GM19238 (cell line): ENCODE results near the gene TMPRSS2.

Source experiments
- DNase-seq: peaks from one replicate; pipeline ENCODE4 v3.0.0; 2011; ENCODE audit warnings: low spot score; ENCODE audit not compliant: insufficient read length

Gene TMPRSS2

DNA sequence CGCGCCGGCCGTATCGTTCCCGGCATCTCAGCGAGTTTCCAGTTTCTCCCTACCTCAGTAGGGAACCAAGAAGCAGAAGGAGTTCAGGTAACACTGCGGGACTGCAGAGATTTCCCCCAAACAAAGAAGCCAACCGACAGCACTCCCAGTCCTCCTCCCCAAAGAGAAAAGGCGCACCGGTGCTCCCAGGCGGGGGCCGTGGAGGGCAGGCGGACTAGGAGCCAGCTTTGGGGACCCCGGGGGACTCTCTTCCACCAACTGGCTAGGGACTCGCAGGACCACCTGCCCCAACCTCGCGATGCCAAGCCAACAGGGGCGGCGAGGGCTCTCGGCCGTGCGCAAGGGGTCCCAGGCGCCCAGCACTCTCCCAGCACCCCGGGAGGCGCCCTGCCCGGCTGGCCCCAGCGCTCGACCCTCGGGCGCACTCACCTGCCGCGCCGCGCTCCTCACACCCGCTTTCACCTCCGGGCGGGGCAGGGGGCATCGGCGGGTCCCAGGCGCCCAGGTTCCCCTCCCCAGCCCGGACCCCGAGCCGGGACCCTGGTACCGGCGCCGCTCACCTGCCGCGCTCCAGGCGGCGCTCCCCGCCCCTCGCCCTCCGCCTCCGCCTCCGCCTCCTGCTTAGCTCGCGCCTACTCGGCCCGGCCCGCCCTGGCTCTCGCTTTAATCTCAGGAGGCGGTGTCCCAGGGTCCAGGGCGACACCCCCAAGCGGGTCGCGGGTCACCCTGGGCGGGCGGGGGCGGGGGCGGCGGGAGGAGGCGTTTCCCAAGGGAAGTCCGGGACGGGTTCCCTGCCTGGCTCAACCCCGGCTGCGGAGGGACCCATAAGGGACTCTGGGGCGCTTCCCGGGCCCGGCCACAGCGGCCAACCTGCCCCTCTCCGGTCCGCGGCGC lies at the start of gene TMPRSS2:
Gene TMPRSS2 (minus strand): TSS at position 638 of the 894 bp plus-strand sequence. CDS start 10,025 bp downstream, outside the sequence.
- no peak for DNase-seq

DNA sequence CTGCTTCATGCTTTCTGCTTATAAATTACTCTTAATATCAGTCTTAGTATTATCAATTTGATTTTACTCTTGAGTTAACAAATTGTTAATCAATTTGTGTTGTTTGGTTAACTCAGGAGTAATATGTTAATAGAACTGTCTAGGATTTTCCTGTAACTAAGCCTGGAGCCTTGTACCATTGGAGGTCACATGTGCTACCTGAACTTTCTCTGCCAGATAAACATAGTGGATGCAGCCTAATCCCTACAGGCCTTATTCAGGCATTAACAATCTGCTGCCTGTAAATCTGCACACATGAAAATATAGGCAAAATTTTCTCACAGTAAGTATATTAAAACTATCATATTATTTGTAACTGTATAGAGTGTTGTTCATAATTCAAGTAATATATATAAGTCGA lies 47.1 kb upstream of the TMPRSS2 start:
- no peak for DNase-seq

DNA sequence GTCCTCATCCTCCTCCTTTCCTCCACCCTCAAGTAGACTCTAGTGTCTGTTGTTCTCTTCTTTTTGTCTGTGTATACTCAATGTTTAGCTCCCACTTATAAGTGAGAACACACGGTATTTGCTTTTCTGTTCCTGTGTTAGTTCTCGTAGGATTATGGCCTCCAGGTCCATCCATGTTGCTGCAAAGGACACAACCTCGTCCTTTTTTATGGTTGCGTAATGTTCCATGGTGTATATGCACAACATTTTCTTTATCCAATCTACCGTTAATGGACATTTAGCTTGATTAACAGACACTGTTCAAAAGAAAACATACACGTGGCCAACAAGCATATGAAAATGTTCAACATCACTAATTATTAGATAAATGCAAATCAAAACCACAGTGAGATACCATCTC lies 44.3 kb upstream of the TMPRSS2 start:
- DNase-seq, result no peak

DNA sequence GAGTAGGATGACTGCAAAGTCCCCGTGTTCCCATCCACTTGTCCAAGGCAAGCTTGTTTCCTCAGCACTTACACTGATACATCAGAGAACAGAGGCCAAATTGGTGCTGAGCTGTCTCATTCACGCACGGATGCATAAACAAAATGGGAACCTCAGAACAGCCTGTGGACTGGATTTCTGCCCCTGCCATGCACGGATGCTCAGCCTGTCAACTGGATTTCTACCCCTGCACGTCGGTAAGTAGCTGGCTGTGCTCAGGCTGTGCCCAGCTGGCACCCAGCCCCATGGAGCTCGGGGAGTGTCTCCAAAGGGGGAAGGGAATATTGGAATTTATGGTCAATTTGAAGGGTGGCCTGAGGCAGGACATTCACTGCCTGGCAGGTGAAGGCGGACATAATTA lies 40.8 kb upstream of the TMPRSS2 start:
- DNase-seq, result no peak

DNA sequence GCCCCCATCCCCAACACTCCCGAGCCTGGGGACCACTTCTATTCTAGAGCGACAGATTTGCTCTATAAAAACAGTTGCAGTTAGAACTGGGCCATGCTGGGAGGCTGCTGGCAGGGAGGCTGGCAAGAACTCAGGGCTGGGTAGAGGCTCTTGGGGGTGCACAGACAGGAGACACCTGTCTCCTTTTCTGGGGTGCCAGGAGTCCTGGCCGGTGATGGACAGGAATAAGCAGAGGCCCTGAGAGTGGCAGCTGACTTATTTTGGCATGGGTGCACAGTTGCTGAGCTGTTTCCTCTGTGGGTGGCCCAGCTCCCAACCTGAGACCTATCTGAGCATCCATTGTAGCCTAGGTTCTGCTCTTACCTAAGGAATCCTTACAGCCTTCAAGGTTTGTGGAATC lies 39.2 kb upstream of the TMPRSS2 start:
- DNase-seq, result no peak

DNA sequence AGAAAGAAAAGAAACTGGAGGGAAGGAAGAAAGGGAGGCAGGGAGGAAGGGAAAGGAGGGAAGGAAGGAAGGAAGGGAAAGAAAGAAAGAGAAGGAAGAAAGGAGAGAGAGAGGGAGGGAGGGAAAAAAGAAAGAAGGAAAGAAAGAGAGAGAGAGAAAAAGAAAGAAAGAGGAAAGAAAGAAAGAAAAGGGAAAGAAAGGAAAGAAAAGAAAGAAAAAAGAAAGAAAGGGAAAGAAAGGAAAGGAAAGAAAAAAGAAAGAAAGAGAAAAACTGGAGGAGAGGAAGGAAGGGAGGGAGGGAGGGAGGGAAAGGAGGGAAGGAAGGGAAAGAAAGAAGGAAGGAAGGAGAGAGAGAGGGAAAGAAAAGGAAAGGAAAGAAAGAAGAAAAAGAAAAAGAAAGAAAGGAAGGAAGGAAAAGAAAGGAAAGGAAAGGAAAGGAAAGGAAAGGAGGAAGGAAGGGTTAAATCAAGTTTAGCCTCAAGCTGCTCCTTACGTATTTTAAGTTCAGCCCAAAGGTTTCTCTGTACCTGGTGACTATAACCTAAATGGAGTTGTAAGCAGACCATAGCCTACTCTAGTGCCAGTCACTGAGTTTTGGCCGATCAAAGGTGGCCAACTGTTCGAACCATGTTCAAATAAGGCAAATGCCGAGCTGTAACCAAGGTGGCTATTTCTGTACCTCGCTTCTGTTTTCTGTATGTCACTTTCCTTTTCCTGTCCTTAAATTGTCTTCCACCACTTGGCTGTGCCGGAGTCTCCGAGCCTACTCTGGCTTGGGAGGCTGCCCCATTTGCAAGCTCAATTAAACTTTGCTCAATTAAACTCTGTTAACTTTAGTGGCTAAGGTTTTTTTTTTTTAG lies 37.8 kb upstream of the TMPRSS2 start:
- DNase-seq, result no peak

DNA sequence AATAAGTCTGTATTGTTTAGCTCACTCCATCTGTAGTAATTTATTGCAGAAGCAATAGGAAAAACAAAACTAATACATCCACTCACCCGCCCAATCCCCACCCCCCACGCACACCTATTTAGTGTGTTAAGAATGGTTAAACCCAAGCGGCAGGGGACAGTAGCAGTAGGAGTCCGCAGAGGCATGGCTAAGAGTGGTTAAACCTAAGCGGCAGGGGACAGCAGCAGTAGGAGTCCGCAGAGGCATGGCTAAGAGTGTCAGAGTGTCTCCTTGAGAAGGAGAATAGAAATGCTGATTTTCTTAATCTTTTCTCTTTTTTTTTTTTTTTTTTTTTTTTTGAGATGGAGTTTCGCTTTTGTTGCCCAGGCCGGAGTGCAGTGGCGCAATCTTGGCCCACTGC lies 34.8 kb upstream of the TMPRSS2 start:
- DNase-seq, result no peak

DNA sequence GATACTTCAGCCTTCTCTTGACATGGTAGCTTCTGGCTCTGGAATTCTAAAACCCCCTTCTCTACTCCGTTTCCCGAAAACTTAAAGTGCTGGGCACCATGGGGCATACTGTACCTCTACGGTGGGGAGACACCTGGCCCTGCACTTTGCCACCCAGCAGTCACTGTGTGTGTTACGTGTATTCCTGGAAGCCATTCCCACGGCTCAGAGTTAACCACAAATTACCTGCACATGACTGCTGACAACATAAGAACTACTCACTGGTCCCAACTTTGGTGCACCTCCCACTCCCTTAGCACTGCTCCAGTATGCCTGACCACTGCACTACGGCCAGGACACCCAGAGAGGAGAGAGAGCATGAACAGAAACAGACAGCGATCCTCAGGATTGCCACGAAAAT lies 29.4 kb upstream of the TMPRSS2 start:
- DNase-seq, result no peak

DNA sequence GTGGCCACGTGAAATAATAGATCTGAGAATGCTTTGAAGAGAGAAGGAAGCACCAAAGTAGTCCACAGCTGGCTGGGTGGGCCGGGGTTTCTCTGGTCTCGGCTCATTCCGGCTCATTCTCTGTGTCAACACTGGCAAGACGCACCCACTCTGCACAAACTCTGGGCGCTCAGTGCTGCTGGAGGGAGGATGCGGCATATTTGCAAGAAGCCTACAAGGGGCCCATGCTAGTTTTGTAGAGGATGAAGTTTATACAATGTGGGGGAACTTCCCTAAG lies 28.8 kb upstream of the TMPRSS2 start:
- no peak for DNase-seq

DNA sequence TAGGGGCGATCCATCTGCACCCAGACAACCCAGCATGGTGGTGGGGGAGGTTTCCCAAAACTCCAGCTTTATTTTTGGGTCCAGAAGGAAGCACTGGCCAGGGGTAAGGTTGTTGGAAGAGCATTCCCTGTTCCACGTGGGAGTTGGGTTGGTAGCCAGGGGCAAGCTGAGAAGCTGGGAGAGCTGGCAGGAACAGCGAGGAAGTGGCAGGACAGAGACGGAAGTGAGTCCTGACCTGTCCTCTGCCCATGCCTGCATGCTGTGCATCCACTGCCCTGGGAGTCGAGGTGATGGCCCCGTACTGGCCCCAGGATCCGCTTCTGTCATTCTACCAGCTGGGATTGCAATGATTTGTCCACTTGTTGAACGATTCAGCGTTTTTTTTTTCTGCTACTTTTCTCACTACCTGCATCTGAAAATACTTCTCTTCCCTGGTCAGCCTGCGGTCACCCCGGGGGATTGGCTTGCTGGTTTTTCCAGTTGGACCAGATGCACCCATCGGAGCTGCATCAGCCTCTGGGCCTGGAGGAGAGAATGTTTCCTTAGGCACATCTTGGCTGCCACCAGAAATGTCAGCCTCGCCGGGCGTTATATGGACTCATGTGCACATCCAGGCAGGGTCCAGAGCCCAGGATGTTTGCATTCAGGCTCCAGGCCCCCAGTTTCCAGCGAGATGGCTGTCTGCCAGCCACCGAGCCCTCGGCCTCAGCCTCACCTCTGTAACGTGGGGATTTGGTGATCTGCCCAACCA lies 28.3 kb upstream of the TMPRSS2 start:
- no peak for DNase-seq

DNA sequence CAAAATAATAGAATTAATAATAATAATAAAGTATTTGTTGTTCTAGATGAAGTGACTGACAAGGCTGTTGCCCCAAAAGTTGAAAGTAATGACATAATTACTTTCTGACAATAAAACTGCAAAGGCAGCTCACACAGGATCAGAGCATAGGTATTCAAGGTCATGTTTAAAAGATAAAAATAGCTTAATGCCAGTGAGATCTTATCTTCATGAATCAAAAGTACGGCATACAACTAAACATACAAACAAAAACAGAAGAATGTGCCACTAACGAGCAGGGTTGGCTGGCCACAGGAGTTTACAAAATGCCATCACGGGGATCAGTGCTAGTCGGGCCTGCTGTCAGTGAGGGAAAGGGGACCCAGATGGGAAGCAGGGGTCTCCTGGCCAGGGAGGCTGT lies 22.4 kb upstream of the TMPRSS2 start:
- no peak for DNase-seq

DNA sequence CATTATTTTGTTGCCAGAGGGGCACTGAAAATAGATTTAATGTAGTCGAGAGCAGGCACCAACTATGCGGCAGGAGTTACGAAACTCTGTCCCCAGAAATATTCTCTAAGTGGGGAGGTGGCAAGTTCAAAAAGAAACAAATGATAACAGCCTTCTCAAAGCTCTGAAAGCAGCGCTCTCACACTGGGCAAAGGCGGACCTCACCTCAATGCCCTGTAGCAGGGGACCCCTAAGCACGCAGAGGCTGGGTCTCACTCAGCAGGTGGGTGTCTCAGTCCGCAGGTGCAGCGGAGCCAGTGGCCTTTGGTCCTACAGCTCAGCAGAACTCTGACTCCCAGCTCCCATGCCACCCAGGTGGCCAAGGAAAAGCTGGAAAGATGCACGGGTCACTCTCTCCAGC lies 21.8 kb upstream of the TMPRSS2 start:
- DNase-seq, result no peak

DNA sequence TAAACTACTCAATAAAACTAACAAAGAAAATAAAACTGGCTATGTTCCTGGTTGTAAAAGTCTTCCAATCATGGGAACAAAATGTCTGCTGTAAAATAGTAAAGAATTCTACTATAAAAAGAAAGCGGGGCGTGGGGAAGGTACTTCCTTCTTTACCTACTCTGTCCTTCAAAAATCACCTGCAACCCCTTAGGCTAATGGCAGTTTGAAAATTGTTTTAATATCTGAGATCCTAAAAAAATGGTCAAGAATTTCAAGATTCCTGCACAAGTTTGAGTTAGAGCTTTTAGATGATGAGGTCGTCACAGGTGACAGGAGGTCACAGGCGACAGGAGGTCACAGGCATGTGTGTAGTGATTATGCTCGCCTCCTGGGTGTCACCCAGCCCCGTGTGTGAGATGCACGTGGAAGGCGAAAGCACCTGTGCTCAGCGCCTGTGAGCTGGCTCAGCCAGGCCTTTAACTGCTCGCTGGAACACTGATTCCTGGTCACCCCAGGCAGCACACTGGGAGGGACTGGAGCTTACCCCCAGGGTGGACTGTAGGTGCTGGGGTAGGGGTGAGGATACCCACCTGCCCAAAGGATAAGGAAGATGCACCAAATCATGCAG lies 18.6 kb upstream of the TMPRSS2 start:
- DNase-seq, result no peak

DNA sequence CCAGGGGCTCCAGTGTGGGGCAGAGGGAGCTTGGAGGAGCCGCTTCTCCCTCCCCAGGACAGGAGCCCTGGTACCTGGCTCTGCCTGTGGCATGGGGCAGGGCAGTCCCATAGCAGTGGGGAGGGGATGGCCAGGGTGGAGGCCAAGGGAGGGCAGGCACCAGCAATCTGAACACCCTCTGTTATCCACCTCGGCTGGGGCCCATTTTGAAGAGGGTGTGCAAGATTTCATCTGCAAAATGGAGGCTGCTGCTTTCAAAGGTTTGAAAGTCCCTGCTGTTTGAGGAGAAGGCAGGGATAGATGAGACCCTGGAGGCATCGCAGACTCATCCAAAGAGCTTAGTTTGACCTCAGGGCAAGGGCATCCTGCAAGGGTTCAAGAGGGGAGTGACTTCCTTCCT lies 15.2 kb upstream of the TMPRSS2 start:
- no peak for DNase-seq

DNA sequence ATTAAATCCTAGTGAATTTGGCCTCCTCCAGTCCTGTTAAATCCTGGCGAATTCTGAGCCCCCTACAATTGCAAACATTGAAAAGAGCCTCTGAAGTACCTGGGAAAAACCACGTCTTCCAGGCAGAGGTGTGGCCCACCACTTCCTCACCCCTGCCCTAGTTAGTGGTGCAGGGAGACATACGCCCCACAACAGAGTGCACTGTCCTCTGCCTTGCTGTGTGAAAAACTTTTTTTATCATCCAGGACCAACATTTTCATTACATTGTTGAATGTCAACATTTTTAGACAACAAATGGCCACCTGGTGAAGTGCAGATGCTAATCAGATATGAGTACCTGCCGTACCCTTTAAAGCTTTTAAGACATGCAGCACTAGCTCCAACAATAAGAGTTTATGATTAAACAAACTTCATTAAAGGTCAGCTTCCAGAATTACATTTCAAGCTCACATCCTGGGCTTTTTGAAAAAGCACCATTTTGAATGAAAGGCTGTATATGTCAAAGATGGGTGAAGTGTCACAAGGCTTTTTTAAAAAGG lies 13.6 kb upstream of the TMPRSS2 start:
- no peak for DNase-seq

DNA sequence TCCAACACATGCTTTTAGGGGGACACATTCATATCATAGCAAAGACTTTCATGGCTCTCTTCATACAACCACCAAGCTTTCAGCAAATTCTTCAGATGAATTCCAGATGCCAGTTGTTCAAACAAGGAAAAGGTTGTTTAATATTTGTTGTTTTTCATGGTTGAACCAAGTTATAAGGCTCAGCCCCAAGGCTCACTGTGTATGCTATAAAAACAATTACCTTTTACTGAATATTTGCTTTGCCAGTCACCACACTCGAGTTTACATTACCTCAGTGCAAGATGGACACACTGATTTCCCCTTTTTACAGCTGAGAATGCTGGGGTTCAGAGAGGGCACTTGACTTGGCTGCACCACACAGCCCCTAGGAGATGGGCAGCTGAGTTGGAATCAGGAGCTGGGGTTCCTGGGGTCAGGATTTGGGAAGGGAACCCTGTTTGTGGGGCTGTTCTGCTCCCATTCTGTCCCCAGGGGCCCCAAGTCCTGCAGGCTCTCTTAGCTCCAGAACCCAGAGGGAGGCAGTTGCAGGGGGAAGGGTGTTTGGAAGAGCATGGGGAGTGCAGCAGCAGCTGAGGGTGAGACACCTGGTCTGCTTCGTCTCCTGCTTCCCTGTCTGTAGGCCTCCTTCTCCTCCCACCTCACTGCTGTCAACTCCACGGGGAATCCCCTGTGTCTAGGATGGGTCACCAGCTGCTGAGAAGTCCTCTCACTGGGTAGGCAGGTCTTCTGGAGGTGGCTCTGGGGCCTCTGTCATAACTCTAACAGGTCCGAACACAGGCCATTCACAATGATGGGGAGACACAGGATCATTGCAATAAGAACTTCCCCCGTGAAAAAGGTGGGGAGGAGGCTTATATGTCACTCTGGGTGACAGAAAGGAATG lies 12.8 kb upstream of the TMPRSS2 start:
- DNase-seq, result no peak

DNA sequence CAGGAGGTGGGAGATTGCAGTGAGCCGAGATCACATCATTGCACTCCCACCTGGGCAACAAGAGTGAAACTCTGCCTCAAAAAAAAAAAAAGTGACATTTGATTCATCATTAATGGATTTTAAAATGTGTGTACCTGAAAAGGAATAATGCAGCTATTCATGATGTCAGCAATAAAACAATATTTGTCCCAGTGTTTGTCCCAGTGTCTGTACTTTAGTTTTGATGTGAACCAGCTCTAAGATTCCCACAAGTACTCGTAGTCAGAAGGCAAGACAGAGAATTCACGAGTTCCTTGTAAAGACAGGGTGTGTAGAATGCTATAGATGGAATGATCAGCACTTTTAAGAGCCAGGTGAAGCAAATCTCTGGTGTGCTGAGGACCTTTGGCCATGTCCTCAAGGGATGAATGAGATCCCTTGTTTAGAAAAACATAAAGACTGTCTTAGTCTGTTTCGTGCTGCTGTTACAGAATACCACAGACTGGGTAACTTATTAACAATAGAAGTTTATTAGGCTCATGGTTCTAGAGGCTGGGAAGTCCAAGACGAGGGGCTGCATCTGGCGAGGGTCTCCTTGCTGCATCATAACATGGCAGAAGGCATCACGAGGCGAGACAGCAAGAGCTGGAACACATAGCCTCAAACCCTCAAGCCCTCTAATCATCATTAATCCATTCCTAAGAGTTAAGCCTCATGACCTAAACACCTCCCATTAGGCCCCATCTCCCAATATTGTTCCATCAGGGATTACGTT lies 12.0 kb upstream of the TMPRSS2 start:
- no peak for DNase-seq

DNA sequence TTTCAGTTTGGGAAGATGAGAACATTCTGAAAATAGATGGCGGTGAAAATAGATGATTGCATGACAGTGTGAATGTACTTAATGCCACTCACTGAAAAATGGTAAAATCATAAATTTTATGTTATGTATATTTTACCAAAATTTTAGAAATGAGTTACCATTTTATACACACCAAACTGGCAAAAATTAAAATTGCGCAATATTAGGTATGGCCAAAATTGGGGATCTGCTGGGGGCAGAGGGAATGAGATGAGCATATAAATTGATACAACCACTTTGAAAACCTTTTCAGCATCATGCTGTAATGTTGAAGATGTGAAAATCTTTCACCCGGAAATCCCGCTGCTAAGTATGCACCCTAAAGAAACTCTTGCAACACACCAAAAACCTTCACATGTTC lies 10.8 kb upstream of the TMPRSS2 start:
- no peak for DNase-seq

DNA sequence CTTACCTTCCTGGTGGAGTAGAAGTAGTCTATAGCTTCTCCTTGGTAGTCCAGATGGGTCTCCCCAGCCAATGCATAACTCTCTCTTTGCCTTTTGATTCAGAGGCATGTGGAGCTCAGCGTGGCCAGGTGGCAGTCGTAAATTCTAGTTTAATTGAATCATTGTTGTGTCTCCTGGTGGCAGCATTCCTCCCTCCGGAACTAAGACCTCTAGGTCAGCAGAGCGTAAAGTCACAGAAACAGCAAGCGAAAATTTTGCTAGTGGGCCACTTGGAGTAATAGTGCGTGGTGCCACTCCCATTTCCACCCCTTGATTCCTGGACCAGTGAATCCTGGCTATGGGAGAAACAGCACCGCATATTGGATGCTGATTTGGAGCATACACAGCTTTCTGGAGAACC lies 3.9 kb upstream of the TMPRSS2 start:
- no peak for DNase-seq

DNA sequence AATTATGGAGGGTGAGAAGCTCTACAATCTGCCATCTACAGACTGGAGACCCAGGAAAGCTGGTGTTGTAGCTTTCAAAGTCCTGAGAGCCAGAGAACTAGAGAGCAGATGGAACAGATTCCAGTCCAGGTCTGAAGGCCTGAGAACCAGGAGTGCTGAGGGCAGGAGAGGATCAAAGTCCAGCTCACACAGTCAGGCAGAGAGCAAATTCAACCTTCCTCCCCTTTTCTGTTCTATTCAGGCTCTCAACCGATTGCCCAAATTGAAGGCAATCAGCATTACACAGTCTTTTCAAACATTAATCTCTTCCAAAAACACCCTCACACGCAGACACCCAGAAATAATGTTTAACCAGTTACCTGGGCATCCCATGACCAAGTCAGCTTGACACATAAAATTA lies 2.5 kb upstream of the TMPRSS2 start:
- no peak for DNase-seq
